WTC11 (cell line): ENCODE data around the gene TOMM40. TPM values are rescaled to one million over a fixed set of nuclear protein-coding genes. Genes with fewer than 3 reads are reported as not detected.

Experiments used
- ATAC-seq: fragments of 200-7000 bp; cut with Tn5 transposase; 2 replicates; pipeline ENCODE4 v1.10.0; 2021; ENCODE audit warnings: mild to moderate bottlenecking, moderate library complexity
- CTCF ChIA-PET: fragments of 300-600 bp; sonication (Branson Sonifier 250); formaldehyde crosslinking; loops from one replicate; lab custom pipeline; 2021; ENCODE audit warnings: antibody characterized with exemption; lab: Charles Lee
- POLR2A ChIA-PET: fragments of 350-600 bp; sonication (Branson Sonifier 250); formaldehyde crosslinking; loops from one replicate; lab custom pipeline; 2021; ENCODE audit warnings: antibody characterized with exemption; lab: Charles Lee
- DNase-seq: peaks from one replicate; pipeline ENCODE4 v3.0.0; 2021; ENCODE audit warnings: low spot score
- H3K27ac Mint-ChIP-seq: 2 replicates; pipeline ENCODE4 v1.8.0; 2021; ENCODE audit warnings: mixed read lengths
- H3K27me3 Mint-ChIP-seq: 2 replicates; pipeline ENCODE4 v1.8.0; 2021; ENCODE audit warnings: low read depth, mild to moderate bottlenecking, moderate library complexity, mixed read lengths
- H3K36me3 Mint-ChIP-seq: 2 replicates; pipeline ENCODE4 v1.8.0; 2021; ENCODE audit warnings: mixed read lengths
- H3K4me1 Mint-ChIP-seq: 2 replicates; pipeline ENCODE4 v1.8.0; 2022; ENCODE audit warnings: mixed read lengths
- H3K4me3 Mint-ChIP-seq: 2 replicates; pipeline ENCODE4 v1.8.0; 2021; ENCODE audit warnings: mild to moderate bottlenecking, moderate library complexity, mixed read lengths
- H3K9me3 Mint-ChIP-seq: 2 replicates; pipeline ENCODE4 v1.8.0; 2021; ENCODE audit warnings: mixed read lengths
- ELF4 ChIP-seq: sonication (generic); formaldehyde crosslinking; IDR thresholded peaks from 2 replicates; pipeline ENCODE4 v1.8.1; 2022; ENCODE audit warnings: low read depth, mild to moderate bottlenecking, moderate library complexity, missing genetic modification reagents
- FOXP1 ChIP-seq: sonication (generic); formaldehyde crosslinking; IDR thresholded peaks from 2 replicates; pipeline ENCODE4 v1.8.0; 2022; ENCODE audit warnings: missing genetic modification reagents, mild to moderate bottlenecking, moderate library complexity, borderline replicate concordance
- HMGA2 ChIP-seq: fragments of 250-450 bp; sonication (Bioruptor Pico); IDR thresholded peaks from 2 replicates; pipeline ENCODE4 v1.4.0; 2021; ENCODE audit warnings: mild to moderate bottlenecking, moderate library complexity
- NFATC4 ChIP-seq: fragments of 250-450 bp; sonication (Bioruptor Pico); IDR thresholded peaks from 2 replicates; pipeline ENCODE4 v1.9.0; 2021; ENCODE audit warnings: mild to moderate bottlenecking
- NFE2L1 ChIP-seq: sonication (generic); formaldehyde crosslinking; IDR thresholded peaks from 2 replicates; pipeline ENCODE4 v1.8.1; 2023; ENCODE audit warnings: missing genetic modification reagents
- NR3C1 ChIP-seq: sonication (generic); formaldehyde crosslinking; conservative IDR thresholded peaks from 2 replicates; pipeline ENCODE4 v1.8.1; 2023; ENCODE audit warnings: low read depth, mild to moderate bottlenecking, missing genetic modification reagents
- OVOL2 ChIP-seq: fragments of 250-450 bp; sonication (Bioruptor Pico); IDR thresholded peaks from 2 replicates; pipeline ENCODE4 v1.9.0; 2021; ENCODE audit warnings: mild to moderate bottlenecking, borderline replicate concordance
- RELA ChIP-seq: sonication (generic); formaldehyde crosslinking; IDR thresholded peaks from 2 replicates; pipeline ENCODE4 v1.8.1; 2022; ENCODE audit warnings: missing genetic modification reagents, mild to moderate bottlenecking, borderline replicate concordance
- TP53 ChIP-seq: sonication (generic); formaldehyde crosslinking; IDR thresholded peaks from 2 replicates; pipeline ENCODE4 v1.8.1; 2023; ENCODE audit warnings: mild to moderate bottlenecking, missing genetic modification reagents
- ZBTB21 ChIP-seq: sonication (generic); formaldehyde crosslinking; IDR thresholded peaks from 2 replicates; pipeline ENCODE4 v1.8.1; 2023; ENCODE audit warnings: mild to moderate bottlenecking, missing genetic modification reagents, borderline replicate concordance
- ZNF138 ChIP-seq: sonication (generic); formaldehyde crosslinking; conservative IDR thresholded peaks from 2 replicates; pipeline ENCODE4 v1.8.1; 2022; ENCODE audit warnings: mild to moderate bottlenecking, moderate library complexity, missing genetic modification reagents
- ZNF416 ChIP-seq: fragments of 250-450 bp; sonication (Bioruptor Pico); IDR thresholded peaks from 2 replicates; pipeline ENCODE4 v1.9.0; 2021; ENCODE audit warnings: mild to moderate bottlenecking, inconsistent platforms
- ZNF671 ChIP-seq: fragments of 250-450 bp; sonication (Bioruptor Pico); IDR thresholded peaks from 2 replicates; pipeline ENCODE4 v1.8.0; 2021; ENCODE audit warnings: mild to moderate bottlenecking
- total RNA-seq: library from RNA; stranded (reverse); gene quantifications from 3 replicates; pipeline ENCODE4 v1.2.3, GENCODE V29; 2021
- TF ChIP-seq, protein P1 (sequence below): fragments of 200-600 bp; IDR thresholded peaks from 2 replicates; pipeline ENCODE4 v1.8.0; 2022; ENCODE audit warnings: antibody characterized with exemption
- TF ChIP-seq, protein P2 (sequence below): sonication (generic); formaldehyde crosslinking; IDR thresholded peaks from 2 replicates; pipeline ENCODE4 v1.8.1; 2023; ENCODE audit warnings: mild to moderate bottlenecking, missing genetic modification reagents
- TF ChIP-seq, protein P3 (sequence below): sonication (generic); formaldehyde crosslinking; IDR thresholded peaks from 2 replicates; pipeline ENCODE4 v1.8.1; 2022; ENCODE audit warnings: low read depth, missing genetic modification reagents, borderline replicate concordance
- TF ChIP-seq, protein P4 (sequence below): sonication (generic); formaldehyde crosslinking; IDR thresholded peaks from 2 replicates; pipeline ENCODE4 v1.8.0; 2022; ENCODE audit warnings: mild to moderate bottlenecking, missing genetic modification reagents
- TF ChIP-seq, protein P5 (sequence below): sonication (generic); formaldehyde crosslinking; IDR thresholded peaks from 2 replicates; pipeline ENCODE4 v1.8.1; 2023; ENCODE audit warnings: mild to moderate bottlenecking, missing genetic modification reagents, moderate library complexity
- TF ChIP-seq, protein P6 (sequence below): sonication (generic); formaldehyde crosslinking; IDR thresholded peaks from 2 replicates; pipeline ENCODE4 v1.8.0; 2022; ENCODE audit warnings: mild to moderate bottlenecking, missing genetic modification reagents

Gene TOMM40
- total RNA-seq, 1 experiment from 2014 or later, result 221 TPM

DNA sequence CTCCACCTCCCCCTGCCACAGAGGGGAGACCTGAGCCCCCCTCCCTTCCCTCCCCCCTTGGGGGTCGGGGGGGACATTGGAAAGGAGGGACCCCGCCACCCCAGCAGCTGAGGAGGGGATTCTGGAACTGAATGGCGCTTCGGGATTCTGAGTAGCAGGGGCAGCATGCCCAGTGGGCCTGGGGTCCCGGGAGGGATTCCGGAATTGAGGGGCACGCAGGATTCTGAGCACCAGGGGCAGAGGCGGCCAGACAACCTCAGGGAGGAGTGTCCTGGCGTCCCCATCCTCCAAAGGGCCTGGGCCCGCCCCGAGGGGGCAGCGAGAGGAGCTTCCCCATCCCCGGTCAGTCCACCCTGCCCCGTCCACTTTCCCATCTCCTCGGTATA is 12.2 kb downstream of the TOMM40 start (continued):
- TF ChIP-seq ELF4 (CRISPR knock-in tag) (no peak), NFE2L1 (CRISPR knock-in tag) (no peak)

DNA sequence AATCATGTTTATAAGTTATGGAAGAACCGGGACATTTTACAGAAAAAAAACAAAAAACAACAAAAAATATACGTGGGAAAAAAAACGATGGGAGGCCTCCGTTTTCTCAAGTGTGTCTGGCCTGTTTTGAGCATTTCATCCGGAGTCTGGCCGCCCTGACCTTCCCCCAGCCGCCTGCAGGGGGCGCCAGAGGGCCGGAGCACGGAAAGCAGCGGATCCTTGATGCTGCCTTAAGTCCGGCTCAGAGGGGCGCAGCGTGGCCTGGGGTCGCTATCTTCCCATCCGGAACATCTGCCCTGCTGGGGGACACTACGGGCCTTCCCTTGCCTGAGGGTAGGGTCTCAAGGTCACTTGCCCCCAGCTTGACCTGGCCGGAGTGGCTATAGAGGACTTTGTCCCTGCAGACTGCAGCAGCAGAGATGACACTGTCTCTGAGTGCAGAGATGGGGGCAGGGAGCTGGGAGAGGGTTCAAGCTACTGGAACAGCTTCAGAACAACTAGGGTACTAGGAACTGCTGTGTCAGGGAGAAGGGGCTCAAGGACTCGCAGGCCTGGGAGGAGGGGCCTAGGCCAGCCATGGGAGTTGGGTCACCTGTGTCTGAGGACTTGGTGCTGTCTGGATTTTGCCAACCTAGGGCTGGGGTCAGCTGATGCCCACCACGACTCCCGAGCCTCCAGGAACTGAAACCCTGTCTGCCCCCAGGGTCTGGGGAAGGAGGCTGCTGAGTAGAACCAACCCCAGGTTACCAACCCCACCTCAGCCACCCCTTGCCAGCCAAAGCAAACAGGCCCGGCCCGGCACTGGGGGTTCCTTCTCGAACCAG is 12.8 kb downstream of the TOMM40 start:
- CTCF ChIA-PET, result interaction anchor here (0.6 to 4.7 kb wide), 27 partner anchors 9 to 333 kb away, joined by 3 to 54 read pairs (median 4); partner anchors contain the start of genes APOC1, CLPTM1, RELB and TOMM40
- H3K36me3 Mint-ChIP-seq, result peaks cover 34% of the 10 kb centered on the region

More for the DNA sequence above, 12.8 kb downstream of the TOMM40 start:
- POLR2A ChIA-PET, result interaction anchor here (0.6 to 2.9 kb wide), 4 partner anchors 11 to 98 kb away, joined by 3 to 15 read pairs (median 8); partner anchors contain the start of genes APOC1, RELB and TOMM40
- Mint-ChIP-seq H3K4me3 (no peak overlapping the region), H3K4me1 (peaks cover 21% of the 10 kb centered on the region), H3K9me3 (no peaks in the 10 kb centered on the region), H3K27ac (peak overlapping the region; percentile 55; the same call in 1 of the 2 replicates), H3K27me3 (no peaks in the 10 kb centered on the region)
- peak; percentile 8 for ATAC-seq
- peak; percentile 89 for DNase-seq
- TF ChIP-seq ZNF138 (CRISPR knock-in tag) (0 out of 2 replicates have a peak, but pooled peaks have one; percentile 57), RELA (CRISPR knock-in tag) (peak; percentile 61; the same call in 1 of the 2 replicates), NFATC4 (CRISPR knock-in tag) (no peak), ZNF671 (CRISPR knock-in tag) (no peak), FOXP1 (CRISPR knock-in tag) (peak; percentile 70; the same call in 1 of the 2 replicates), ZNF416 (CRISPR knock-in tag) (no peak), NR3C1 (CRISPR knock-in tag) (no peak), OVOL2 (no peak), TP53 (CRISPR knock-in tag) (0 out of 2 replicates have a peak, but pooled peaks have one; percentile 46), HMGA2 (CRISPR knock-in tag) (no peak), ZBTB21 (CRISPR knock-in tag) (0 out of 2 replicates have a peak, but pooled peaks have one; percentile 22)
- TF ChIP-seq, protein P1, sequence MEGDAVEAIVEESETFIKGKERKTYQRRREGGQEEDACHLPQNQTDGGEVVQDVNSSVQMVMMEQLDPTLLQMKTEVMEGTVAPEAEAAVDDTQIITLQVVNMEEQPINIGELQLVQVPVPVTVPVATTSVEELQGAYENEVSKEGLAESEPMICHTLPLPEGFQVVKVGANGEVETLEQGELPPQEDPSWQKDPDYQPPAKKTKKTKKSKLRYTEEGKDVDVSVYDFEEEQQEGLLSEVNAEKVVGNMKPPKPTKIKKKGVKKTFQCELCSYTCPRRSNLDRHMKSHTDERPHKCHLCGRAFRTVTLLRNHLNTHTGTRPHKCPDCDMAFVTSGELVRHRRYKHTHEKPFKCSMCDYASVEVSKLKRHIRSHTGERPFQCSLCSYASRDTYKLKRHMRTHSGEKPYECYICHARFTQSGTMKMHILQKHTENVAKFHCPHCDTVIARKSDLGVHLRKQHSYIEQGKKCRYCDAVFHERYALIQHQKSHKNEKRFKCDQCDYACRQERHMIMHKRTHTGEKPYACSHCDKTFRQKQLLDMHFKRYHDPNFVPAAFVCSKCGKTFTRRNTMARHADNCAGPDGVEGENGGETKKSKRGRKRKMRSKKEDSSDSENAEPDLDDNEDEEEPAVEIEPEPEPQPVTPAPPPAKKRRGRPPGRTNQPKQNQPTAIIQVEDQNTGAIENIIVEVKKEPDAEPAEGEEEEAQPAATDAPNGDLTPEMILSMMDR, result peak; percentile 99
- TF ChIP-seq, protein P2, sequence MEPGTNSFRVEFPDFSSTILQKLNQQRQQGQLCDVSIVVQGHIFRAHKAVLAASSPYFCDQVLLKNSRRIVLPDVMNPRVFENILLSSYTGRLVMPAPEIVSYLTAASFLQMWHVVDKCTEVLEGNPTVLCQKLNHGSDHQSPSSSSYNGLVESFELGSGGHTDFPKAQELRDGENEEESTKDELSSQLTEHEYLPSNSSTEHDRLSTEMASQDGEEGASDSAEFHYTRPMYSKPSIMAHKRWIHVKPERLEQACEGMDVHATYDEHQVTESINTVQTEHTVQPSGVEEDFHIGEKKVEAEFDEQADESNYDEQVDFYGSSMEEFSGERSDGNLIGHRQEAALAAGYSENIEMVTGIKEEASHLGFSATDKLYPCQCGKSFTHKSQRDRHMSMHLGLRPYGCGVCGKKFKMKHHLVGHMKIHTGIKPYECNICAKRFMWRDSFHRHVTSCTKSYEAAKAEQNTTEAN (CRISPR knock-in tag), result no peak
- TF ChIP-seq, protein P3, sequence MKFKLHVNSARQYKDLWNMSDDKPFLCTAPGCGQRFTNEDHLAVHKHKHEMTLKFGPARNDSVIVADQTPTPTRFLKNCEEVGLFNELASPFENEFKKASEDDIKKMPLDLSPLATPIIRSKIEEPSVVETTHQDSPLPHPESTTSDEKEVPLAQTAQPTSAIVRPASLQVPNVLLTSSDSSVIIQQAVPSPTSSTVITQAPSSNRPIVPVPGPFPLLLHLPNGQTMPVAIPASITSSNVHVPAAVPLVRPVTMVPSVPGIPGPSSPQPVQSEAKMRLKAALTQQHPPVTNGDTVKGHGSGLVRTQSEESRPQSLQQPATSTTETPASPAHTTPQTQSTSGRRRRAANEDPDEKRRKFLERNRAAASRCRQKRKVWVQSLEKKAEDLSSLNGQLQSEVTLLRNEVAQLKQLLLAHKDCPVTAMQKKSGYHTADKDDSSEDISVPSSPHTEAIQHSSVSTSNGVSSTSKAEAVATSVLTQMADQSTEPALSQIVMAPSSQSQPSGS (CRISPR knock-in tag), result no peak
- TF ChIP-seq, protein P4, sequence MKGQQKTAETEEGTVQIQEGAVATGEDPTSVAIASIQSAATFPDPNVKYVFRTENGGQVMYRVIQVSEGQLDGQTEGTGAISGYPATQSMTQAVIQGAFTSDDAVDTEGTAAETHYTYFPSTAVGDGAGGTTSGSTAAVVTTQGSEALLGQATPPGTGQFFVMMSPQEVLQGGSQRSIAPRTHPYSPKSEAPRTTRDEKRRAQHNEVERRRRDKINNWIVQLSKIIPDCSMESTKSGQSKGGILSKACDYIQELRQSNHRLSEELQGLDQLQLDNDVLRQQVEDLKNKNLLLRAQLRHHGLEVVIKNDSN (CRISPR knock-in tag), result 0 out of 2 replicates have a peak, but pooled peaks have one; percentile 13
- TF ChIP-seq, protein P5, sequence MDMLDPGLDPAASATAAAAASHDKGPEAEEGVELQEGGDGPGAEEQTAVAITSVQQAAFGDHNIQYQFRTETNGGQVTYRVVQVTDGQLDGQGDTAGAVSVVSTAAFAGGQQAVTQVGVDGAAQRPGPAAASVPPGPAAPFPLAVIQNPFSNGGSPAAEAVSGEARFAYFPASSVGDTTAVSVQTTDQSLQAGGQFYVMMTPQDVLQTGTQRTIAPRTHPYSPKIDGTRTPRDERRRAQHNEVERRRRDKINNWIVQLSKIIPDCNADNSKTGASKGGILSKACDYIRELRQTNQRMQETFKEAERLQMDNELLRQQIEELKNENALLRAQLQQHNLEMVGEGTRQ (CRISPR knock-in tag), result 0 out of 2 replicates have a peak, but pooled peaks have one; percentile 20
- TF ChIP-seq, protein P6, sequence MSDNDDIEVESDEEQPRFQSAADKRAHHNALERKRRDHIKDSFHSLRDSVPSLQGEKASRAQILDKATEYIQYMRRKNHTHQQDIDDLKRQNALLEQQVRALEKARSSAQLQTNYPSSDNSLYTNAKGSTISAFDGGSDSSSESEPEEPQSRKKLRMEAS, result 0 out of 2 replicates have a peak, but pooled peaks have one; percentile 39
